Forelimb muscle (tissue), 1 donor: ENCODE data around the gene BPIFB3. TPM values are rescaled to one million over a fixed set of nuclear protein-coding genes. Genes with fewer than 3 reads are reported as not detected.

ENCODE experiments used
- DNase-seq: peaks from one replicate; pipeline ENCODE4 v3.0.0-alpha.2; 2013; ENCODE audit warnings: low read depth
- polyA plus RNA-seq: library from polyadenylated mRNA; unstranded; fragments of 120-200 nt; gene quantifications from one replicate; pipeline ENCODE4 v1.2.1, GENCODE V29; 2013; ENCODE audit not compliant: insufficient read length

Gene BPIFB3
- polyA plus RNA-seq, 1 donor = not detected

DNA sequence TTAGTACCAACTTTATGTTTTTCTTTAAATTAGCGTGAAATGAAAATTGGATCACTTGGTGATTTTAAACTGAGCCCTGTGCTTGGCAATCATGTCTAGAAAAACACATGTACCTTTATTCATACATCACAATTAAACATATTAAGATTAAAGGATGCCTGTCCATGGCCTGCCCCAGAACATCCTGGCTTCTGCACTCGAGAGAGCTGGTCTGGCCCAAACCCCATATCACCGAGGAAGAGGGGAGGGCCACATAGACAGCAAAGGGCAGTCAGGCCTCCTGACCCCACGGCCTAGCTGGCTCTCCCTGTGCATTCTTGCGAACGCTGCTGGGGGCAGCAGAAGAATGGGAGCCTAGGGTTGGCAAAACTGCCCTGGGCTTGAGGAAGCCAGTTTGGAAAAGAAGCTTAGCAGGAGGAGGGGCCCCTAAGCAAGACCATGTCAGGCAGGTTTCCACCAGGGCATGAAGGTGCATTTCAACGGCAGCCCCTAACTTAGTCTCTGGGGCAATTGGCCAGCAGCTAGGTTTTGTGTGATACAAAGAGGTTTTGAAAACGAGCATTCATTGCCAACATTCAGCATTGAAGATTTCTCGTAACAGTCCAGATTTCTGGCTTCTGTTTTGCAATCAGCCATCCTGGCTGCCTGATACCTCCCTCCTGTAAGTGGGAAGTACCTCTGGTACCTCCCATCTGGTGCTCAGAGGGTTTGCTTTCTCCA is 8.6 kb downstream of the BPIFB3 start:
- no peak for DNase-seq

- no peak for DNase-seq
Observed at GRCh38 chr20:33062825-33063149, 9.1 kb downstream of the BPIFB3 start.

DNA sequence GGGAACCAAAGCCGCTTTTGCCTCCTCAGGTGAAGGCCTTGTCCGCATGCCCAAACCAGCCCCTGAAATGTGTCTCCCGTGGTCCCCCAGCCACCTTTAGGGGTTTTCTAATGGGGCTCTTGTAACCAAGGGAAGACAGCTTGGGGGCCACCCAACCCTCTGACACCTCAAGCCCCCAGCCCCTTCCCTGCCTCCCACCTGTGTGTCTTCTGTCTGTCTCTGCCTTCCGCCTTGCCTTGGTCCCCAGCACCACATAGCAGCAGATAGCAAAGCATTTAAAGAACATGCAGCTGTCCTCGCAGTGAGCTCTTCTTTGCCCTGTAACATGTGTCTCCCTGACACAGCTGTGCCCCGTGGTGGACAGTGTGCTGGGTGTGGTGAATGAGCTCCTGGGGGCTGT is 9.6 kb downstream of the BPIFB3 start:
- DNase-seq = no peak

DNA sequence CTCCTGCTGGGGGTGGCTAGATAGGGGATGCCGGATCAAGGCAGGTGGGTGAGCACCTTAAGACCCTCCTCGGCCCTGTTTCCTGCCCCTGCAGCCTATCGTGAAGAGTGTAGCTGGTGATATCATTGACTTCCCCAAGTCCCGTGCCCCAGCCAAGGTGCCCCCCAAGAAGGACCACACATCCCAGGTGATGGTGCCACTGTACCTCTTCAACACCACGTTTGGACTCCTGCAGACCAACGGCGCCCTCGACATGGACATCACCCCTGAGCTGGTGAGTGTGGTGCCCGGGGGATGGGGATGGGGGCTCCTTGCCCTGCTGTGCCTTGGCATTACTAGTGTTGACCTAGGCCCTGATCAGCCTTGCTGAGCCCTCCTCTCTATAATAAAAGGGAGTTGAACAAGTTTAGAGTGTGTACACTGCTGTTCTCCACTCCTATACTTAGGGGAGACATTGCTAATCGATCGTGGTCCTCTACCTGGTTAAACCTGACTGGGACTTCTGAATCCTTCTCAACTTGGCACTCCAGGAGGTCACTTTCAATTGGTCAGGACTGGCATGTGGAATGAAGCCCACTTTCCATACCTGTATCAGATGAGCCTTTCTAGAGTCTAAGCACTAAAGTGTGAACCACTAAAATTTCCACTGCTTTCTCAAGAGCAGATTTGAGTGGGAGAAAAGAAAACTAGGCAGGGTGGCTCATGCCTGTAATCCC is 11.0 kb downstream of the BPIFB3 start:
- DNase-seq = no peak

- DNase-seq = no peak
Observed at GRCh38 chr20:33065785-33066184, 12.1 kb downstream of the BPIFB3 start.

DNA sequence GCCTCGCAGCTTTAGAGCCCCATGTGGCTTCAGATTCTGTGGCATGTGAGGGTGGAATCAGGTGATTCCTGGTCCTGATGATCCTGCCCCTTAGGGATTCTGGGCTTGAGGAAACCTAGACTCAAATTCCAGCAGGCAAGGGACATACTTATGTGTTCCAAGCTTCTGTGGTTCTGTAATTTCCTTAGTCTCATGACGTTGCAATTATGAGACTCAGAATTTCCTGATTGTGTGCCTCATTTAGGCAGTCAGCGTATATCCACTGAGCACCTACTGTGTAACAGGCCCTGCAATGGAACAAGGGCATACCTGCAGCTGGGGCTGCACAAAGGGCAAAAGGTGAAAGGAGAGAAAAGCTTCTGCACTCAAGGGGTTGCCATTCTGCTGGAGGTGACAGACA is 14.1 kb downstream of the BPIFB3 start:
- DNase-seq = no peak

DNA sequence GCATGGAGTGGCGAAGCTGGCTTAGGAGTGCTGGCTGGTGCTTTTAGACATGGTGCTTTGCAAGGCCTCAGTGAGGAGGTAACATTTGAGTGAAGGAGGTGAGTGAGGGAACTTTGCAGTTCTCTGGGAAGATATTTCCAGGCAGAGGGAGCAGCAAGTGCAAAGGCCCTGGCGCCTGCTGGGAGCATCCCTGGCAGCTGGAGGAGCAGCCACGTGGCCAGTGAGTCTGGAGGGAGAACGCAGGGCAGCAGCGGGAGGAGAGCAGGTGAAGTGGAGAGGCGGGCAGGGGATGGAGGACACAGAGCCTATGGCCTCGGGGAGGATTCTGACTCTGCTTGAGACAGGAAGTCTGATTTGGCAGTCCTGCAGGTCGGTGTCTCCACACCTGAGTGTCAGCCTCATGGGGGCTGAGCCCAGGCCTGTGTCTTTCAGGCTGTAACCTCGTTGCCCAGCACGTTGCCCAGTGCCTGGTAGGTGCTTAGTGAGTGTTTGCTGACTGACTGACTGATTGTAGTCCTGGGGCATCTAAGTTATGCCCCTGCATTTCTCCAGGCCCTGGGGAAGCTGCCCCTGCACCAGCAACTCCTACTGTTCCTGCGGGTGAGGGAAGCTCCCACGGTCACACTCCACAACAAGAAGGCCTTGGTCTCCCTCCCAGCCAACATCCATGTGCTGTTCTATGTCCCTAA is 14.7 kb downstream of the BPIFB3 start:
- no peak for DNase-seq

GRCh38 chr20:33069673-33070072 is 16.0 kb downstream of the BPIFB3 start:
- no peak for DNase-seq

DNA sequence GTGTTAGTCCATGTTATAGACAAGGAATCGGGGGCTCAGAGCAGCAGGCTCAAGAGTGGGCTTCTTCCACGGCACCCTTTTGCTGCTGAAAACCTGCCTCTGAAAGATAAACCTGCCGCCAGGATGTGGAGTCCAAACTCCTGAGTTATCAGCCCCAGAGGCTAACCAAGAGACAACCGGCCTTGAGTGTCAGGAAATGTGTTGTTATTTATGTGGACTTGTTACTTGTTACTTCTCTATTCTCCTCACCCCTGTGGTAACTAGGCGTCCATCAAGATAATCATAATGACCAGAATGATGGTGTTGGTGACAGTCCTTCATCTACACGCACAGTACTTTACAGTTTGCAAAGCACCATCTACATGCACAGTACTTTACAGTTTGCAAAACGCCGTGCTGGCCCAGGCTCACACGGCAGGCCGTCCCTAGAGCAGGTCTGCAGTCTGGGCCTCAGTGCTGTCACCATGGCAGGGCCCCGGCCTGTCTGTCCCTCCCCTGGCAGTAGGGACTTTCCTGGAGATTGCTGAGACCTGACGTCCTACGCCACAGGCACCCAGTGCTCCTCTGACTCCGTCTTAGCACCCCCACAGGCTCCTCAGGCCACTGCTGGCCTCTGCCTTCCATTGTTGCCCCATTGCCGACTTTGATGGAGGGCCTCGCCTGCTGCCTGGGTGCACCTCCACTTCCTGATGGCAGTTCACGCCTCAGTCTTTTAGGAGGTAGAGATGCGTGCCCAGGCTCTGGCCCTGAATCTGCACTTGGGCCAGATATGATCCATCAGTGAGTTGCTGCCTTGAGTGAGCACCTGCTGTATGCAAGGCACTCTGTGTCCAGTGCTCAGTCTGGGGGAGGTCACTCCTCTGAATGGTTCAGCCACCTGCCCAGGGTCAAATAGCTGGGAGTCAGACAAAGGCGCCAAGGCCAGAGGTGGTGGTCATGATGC is 16.7 kb downstream of the BPIFB3 start:
- DNase-seq = no peak

- no peak for DNase-seq
Observed at GRCh38 chr20:33071198-33071597, 17.5 kb downstream of the BPIFB3 start.

- no peak for DNase-seq
Observed at GRCh38 chr20:33072362-33072761, 18.7 kb downstream of the BPIFB3 start.

GRCh38 chr20:33072813-33073212 is 19.1 kb downstream of the BPIFB3 start:
- DNase-seq = no peak

DNA sequence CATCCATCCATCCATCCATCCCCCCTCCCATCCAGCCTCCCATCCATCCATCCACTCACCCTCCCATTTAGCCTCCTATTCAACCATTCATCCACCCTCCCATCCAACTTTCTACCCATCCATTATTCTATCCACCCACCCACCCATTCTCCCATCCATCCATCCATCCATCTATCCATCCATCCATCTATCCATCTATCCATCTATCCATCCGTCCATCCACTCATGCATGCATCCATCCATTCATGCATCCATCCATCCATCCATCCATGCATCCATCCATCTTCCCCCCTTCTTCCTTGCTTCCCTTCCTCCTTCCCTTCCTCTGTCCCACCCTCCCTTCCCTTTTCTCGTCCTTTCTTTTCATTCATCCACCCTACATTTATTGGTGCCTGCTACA is 21.0 kb downstream of the BPIFB3 start:
- no peak for DNase-seq

- no peak for DNase-seq
Observed at GRCh38 chr20:33075281-33075680, 21.6 kb downstream of the BPIFB3 start.

GRCh38 chr20:33076662-33077372 is 23.1 kb downstream of the BPIFB3 start:
- DNase-seq = no peak

DNA sequence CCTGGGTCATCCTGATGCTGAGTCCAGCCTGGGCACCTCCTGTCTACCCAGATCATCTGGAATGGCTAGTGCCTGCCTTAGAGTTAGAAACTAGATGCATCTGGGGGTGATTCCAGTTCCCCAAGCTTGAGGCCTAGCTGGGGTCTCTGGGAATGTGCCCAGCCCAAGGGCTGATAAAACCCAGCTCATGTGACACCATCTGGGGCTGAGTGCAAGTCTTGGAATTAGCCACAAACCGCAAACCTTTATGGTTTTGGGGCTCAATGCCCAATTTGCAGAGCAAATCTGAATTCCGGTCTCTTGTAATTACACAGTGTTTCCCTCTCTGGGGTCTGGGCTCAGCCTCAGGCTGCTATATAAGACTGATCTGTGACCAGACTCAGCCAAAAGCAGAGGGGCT is 25.6 kb downstream of the BPIFB3 start, which contains the start of gene BPIFB4:
Gene BPIFB4, plus strand, starts transcription at position 385 of the 400 bp plus-strand sequence. CDS start 1,884 bp downstream, outside the sequence.
- no peak for DNase-seq

- no peak for DNase-seq
Observed at GRCh38 chr20:33081411-33082154, 27.9 kb downstream of the BPIFB3 start.

DNA sequence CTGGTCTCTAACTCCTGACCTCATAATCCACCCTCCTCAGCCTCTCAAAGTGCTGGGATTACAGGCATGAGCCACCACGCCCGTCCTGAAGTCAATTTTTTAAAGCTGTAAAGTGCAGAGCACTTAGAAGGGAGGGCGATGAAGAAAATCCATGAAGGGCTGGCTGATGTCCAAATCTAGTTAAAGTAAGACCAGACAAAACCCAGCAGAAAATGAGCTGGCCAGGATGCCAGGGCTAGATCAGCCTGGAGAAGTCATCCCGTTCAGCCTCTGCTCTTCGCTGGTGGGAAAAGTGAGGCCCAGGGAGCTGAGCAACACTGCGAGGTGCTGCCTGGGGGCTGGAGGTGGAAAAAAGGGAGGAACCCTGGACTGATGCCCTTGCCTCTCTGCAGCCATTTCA is 28.8 kb downstream of the BPIFB3 start:
- DNase-seq = no peak

GRCh38 chr20:33083544-33084340 is 30.0 kb downstream of the BPIFB3 start:
- no peak for DNase-seq
